Mononuclear cell (primary cell): ENCODE results near the gene PFN3. TPM values are rescaled to one million over a fixed set of nuclear protein-coding genes. Genes with fewer than 3 reads are reported as not detected.
"Not testable (repeated sequence)": the region's sequence is repeated elsewhere in the genome, so short reads cannot be mapped to it uniquely, and the experiment has no call there.

ENCODE experiments used
- H3K27me3 ChIP-seq: 2 replicates; pipeline ENCODE4 v1.6.0; 2011; ENCODE audit warnings: low read length, control low read depth; ENCODE audit not compliant: insufficient read depth
- H3K4me1 ChIP-seq: 2 replicates; pipeline ENCODE4 v1.5.1; 2011; ENCODE audit warnings: mild to moderate bottlenecking, low read length, control low read depth; ENCODE audit not compliant: insufficient read depth
- H3K4me3 ChIP-seq: 2 replicates; pipeline ENCODE4 v1.5.1; 2011; ENCODE audit warnings: mild to moderate bottlenecking, low read length, moderate library complexity
- H3K9me3 ChIP-seq: 2 replicates; pipeline ENCODE4 v1.5.1; 2011; ENCODE audit warnings: low read depth, mild to moderate bottlenecking, control low read depth, low read length
- total RNA-seq: library from RNA; depleted of rRNA; stranded (reverse); fragments of >200 nt; gene quantifications from one replicate; pipeline ENCODE4 v1.2.3, GENCODE V29; 2012

The PFN3 gene
- total RNA-seq, 1 donor = not detected

DNA sequence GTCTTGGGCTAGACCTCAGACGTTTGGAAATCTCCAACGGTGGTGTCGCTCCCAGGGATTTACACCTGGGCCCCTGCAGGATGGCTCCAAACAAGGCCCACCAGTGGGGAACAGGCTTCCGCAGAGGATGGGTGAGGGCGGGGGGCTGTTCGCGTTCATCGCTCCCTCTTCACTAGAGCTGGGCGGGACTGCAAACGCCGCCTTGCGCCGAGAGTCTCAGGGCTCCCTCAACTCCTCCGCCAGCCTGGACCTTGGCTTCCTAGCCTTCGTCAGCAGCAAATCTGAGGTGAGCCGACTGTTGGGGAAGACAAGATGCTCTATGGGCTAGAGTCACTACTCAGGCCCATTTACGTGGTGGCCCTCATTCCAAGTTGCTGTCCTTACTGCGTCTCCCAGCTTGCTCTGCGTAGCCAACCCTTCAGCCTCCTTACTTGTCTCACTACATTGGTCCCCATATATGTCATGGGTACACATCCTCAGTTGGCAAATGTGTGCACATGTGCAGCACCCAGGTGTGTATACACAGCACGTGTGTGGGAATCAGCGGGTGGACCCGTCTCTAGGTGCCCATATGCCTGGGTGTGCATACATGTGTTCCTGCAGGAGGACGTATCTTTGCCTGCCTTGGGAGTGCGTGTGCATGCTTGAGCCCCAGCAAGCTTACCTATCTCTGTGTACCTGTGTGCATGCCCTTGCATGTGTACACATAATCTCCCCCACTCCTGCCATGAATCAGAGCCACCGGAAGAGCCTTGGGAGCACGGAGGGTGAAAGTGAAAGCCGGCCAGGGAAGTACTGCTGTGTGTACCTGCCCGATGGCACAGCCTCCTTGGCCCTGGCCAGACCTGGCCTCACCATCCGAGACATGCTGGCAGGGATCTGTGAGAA, 32.2 kb downstream of the PFN3 start:
- peaks cover 58% of the 10 kb centered on the region for H3K4me1 ChIP-seq
- no peaks in the 10 kb centered on the region for H3K27me3 ChIP-seq
- no peaks in the 10 kb centered on the region for H3K9me3 ChIP-seq
- H3K4me3 ChIP-seq = no peak overlapping the region

DNA sequence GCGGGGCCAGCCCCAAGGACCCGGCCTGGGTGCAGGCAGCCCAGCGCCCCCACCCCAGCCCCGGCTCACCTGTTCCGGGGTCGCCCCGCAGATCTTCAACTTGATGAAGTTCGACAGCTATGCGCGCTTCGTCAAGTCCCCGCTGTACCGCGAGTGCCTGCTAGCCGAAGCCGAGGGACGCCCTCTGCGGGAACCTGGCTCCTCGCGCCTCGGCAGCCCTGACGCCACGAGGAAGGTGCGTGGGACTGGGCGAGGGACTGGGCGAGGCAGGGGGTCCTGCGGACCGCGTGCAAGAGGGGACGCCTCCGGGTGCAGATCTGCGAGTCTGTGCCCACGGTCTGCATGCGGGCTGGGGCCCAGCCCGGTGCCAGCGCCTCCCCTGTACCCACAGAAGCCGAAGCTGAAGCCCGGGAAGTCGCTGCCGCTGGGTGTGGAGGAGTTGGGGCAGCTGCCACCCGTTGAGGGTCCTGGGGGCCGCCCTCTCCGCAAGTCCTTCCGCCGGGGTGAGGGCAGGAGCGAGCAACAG, 33.1 kb downstream of the PFN3 start:
- H3K9me3 ChIP-seq = no peaks in the 10 kb centered on the region
- no peak overlapping the region for H3K4me3 ChIP-seq
- H3K4me1 ChIP-seq = peaks cover 58% of the 10 kb centered on the region
- H3K27me3 ChIP-seq = no peaks in the 10 kb centered on the region

DNA sequence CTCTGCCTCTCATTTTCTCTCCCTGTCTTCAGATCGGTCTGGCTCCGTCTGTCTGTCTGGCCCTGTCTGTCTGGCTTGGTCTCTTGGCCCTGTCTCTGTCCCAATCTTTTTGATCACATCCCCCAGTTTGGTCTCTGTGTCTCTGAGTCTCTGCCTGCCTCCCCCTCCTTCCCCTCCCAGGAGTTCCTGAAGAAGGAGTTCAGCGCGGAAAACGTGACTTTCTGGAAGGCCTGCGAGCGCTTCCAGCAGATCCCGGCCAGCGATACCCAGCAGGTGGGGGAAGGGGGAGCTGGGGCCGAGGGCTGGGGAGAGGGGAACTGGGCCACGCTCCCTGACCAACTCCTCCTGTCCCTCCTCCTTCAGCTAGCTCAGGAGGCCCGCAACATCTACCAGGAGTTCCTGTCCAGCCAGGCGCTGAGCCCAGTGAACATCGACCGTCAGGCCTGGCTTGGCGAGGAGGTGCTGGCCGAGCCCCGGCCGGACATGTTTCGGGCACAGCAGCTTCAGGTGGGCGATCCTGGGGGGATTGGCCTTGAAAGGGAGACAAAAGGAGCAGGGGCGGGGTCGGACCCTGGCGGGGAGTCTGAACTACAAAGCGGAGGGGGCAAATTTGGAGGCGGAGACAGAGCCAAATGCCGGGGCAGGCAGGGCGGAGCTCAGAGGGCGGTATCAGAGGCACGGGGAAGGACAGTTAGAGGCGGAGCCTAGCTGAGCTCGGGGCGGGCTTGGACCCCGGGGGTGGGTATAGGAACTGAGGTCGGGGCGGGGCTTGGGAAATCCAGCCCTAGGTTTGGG, 33.7 kb downstream of the PFN3 start:
- peaks cover 58% of the 10 kb centered on the region for H3K4me1 ChIP-seq
- H3K4me3 ChIP-seq = no peak overlapping the region
- no peaks in the 10 kb centered on the region for H3K27me3 ChIP-seq
- H3K9me3 ChIP-seq = no peaks in the 10 kb centered on the region

DNA sequence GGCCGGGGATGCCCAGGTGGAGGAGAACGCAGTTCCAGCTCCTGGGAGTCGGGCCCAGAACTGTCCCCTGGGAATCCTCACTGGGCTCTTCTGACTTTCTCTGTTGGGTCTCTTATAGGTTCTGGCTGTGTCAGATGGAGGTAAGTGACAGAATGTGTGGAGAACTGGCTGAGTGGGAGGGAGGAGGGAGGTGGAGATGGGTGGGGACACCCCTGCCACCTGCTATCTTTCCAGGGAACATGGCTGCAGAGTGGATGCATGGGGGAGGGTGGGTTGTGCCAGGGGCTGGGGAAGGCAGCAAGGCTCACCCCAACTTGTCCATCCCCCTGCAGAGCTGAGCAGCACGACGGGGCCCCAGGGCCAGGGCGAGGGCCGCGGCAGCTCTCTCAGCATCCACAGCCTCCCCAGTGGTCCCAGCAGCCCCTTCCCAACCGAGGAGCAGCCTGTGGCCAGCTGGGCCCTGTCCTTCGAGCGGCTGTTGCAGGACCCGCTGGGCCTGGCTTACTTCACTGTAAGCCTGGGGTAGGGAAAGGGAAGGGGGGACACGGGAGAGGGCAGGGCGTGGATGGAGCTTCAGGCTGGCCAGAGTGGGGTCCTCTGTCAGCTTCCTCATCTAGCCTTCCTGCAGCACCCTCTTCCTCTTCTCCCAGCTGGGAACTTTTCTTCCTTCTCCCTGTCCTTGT, 34.5 kb downstream of the PFN3 start:
- H3K9me3 ChIP-seq = no peaks in the 10 kb centered on the region
- no peaks in the 10 kb centered on the region for H3K27me3 ChIP-seq
- no peak overlapping the region for H3K4me3 ChIP-seq
- H3K4me1 ChIP-seq = peaks cover 58% of the 10 kb centered on the region

DNA sequence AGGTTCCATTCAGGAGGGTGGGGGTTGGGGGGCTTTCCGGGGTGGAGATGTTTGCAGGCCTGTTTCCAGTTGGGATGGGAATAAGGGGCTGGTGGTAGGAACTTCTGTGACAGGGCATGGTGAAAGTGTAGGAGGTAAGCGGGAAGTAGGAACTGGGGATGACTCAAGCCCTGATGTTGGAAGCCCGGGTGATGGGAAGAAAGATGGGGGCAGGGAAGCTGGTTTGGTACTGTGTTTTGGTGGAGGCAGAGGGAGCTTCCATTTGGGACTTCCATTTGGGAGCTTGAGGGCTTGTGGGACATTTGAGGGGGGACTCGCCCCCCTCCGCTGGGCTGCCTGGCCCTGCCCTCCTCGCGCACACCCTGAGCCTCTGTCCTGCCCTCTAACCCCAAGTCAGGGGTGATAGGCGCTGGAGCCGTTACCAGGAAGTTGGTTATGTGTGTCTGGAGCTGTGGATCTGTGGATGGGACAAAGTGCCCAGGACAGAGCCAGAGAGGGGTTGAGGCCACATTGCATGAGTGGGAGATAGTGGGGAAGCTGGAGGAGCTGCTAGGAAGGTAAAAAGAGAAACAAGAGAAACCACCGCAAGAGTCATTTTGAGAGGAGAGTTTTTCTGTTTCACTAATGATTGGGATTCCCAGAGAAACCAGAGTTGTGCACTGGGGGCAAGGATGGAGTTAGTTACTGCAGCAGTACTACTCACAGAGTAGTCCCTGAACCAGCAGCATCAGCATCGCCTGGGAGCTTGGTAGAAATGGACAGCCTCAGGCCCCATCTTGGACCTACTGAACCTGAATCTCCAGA, 36.1 kb downstream of the PFN3 start:
- H3K4me1 ChIP-seq = peaks cover 62% of the 10 kb centered on the region
- no peak overlapping the region for H3K4me3 ChIP-seq
- H3K27me3 ChIP-seq = no peaks in the 10 kb centered on the region
- H3K9me3 ChIP-seq = no peaks in the 10 kb centered on the region

DNA sequence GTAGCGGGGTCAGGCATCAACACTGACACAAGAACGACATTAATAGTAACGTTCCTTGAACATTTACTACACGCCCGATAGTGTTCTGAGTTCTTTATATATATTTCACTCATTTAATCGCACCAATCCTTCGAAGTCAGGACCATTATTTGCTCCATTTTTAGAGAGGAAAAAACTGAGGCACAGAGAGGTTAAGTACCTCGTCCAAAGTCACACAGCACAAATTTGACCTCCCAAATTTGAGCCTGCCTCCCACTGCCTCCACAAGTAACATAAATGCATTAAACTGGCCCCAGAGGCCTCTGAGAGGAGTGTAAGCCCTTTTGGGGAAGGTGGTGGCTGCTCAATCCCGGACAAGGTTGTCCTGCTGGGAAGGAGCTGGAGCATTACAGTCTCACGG, 36.9 kb downstream of the PFN3 start:
- Histone ChIP-seq H3K4me1 (peaks cover 67% of the 10 kb centered on the region), H3K4me3 (no peak overlapping the region), H3K27me3 (no peaks in the 10 kb centered on the region), H3K9me3 (no peaks in the 10 kb centered on the region)

DNA sequence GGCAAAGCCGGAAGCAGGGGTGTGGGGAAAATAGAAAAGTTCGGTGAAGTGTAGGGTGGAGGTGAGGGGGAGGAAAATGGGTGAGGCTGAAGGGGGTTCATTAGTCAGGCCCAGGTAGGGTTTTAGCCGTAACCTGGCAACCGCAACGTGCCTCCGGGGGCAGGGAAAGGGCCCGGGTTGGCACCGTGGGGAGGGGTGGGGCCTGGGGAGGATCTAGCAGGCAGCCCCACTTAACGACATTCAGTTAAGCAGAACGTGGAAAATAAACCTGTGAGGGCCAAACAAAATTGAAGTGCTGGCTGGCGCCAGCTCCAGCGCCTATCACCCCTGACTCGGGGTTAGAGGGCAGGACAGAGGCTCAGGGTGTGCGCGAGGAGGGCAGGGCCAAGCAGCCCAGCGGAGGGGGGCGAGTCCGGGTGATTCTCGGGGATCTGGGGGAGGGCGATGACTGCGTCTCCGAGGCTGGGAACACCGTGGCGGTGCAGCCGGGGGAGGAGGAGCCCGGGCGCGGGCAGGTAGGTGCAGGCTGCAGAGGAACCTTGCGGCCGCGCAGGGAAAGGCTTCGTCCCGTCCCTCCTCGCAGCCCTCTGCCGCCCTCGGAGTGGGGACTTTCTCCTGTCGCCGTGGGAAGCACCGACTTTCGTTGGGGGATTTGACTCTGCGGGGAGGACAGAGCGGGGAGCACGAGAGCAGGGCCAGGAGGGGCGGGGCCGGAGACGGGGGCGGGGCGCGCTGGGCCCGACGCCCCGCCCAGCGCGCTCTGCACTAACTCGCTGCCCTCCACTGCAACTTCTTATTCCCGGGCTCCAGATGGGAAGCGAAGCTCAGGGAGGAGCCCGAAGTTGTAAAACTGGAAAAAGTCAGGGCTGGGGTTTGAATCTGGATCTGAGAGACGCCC, 37.6 kb downstream of the PFN3 start:
- no peaks in the 10 kb centered on the region for H3K27me3 ChIP-seq
- peak overlapping the region; percentile 10 for H3K4me3 ChIP-seq
- H3K4me1 ChIP-seq = peaks cover 71% of the 10 kb centered on the region
- H3K9me3 ChIP-seq = no peaks in the 10 kb centered on the region

DNA sequence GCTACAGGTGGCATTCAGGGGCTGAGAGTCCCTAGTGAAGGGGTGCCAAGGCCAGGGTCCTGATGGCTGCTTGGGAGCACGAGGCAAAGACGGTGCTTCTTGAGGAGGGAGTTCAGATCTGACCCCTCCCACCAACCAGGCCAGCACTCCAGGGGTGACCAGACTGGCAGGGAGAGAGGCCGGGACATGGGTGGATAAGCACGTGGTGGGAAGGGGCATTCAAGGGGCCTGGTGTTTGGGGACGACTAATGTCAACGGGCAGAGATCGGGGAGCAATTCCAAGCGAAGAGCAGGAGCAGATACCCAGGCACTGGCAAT, 38.2 kb downstream of the PFN3 start:
- Histone ChIP-seq H3K27me3 (no peaks in the 10 kb centered on the region), H3K4me1 (peaks cover 74% of the 10 kb centered on the region), H3K9me3 (no peaks in the 10 kb centered on the region), H3K4me3 (no peak overlapping the region)

DNA sequence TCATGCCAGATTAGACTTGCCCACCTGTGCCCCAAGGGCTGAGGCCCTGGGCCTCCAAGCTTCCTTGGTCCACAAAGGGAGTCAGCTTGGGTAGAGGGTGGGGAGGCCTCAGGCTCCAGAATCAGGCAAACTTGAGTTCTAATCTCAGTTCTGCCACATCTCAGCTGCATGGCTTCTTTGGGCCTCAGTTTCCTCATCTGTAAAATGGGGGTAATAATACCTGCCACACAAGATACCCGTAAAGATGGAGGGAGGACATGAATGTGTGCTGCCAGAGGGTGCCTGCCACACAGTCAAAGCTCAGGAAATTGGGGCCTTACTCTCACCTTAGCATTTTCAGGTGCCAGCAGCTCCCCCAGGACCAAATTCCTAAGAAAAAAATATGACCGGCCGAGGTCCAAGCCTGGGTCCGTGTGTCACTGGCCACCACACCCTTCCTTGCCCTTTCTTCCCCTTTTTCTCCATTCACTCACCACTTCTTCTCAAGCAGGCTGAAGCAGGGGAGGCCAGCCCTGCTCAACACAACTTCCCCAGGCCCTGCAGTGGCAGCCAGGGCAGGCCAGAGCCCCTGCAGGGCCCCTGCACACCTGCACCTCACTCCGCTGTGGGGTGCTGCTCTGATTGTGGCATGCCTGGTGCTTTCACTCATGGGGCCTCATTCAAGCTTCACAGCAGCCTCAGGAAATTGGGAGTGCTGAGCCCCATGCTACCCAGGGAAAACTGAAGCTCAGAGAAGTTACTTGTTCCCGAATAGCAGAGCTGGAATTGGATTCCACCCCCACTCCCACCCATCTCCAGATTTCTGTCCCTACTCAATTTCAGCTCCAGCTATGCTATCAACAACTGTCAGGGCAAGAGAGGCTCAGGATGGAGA, 38.8 kb downstream of the PFN3 start:
- Histone ChIP-seq H3K27me3 (no peaks in the 10 kb centered on the region), H3K4me1 (peaks cover 80% of the 10 kb centered on the region), H3K4me3 (no peak overlapping the region), H3K9me3 (no peaks in the 10 kb centered on the region)

DNA sequence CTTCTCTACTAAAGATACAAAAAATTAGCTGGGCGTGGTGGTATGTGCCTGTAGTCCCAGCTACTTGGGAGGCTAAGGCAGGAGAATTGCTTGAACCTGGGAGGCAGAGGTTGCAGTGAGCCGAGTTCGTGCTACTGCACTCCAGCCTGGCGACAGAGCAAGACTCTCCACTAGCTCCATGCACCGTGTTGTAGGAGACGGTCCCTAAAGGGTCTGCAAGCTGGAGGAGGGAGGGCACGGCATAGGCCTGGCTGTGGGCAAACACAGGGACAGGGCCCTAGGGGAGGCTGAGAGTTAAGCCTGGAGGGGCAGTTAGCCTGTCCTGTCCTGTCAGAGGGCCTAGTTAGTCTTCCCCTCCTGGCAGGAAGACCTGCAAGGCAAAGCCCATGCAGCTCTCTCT, 39.7 kb downstream of the PFN3 start:
- not testable (repeated sequence) for H3K9me3 ChIP-seq, H3K27me3 ChIP-seq, H3K4me3 ChIP-seq
- H3K4me1 ChIP-seq = peaks cover 85% of the 10 kb centered on the region

DNA sequence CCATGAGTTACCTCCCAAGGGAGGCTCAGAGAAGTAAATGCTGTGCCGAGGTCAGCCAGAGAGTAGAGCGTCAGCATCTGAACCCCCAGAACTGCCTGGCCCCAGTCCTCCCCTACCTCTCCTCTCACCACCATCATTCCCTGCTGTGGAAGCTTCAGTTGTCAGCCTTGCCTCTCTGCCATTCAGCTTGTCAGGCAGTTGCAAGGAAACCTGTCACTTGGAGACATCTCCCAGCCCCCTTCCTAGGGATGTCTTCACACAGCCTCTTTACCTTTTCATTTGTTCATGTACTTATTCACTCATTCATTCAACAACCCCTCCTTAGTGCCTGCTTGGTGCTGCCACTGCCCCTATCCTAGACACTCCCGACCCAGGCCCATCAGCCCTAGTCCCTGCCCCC, 40.6 kb downstream of the PFN3 start:
- Histone ChIP-seq H3K4me1 (peaks cover 93% of the 10 kb centered on the region), H3K9me3 (no peaks in the 10 kb centered on the region), H3K27me3 (no peaks in the 10 kb centered on the region), H3K4me3 (no peak overlapping the region)

DNA sequence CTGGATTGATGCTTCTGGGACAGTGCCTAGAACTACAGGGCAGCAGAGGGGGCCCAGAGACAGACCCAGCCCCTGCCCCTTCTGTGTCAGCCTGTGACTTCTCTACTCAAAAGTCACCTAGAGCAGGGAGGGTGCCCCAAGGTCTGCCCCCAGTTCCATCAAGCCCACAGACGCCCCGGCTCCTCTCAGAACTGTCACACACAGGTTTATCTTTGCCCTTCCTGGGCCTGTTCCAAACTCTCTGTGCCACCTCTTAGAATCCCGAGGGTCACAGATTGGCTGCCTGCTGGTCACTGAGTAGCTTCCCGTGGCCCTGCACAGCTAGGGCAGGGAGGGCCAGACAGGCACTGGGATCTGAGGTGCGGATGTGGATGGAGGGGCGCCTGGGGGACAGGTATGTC, 41.0 kb downstream of the PFN3 start:
- Histone ChIP-seq H3K4me3 (peak overlapping the region; percentile 61), H3K4me1 (peaks cover 93% of the 10 kb centered on the region), H3K9me3 (no peaks in the 10 kb centered on the region), H3K27me3 (no peaks in the 10 kb centered on the region)

DNA sequence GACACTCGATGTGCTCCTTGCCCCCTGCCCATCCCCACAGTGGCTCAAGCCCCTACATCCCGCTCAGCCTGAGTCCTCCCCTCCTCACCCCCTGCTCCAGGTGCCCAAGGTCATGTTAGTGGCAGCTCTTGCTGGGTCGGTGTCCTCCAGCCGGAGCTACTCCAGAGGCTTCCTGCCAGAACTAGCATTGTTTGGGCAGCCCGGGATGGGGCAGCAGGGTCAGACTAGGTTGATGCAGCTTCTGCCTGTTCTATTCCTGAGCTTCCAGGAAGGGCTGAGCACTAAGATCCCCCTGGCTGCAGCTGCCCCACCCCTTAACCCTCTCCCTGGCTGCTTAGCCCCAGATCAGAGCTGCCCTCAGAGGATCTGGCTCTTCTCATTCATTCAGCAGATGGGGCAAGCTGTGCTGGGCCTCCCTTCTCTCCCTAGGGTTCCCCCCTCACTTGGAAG, 42.1 kb downstream of the PFN3 start:
- H3K9me3 ChIP-seq = no peaks in the 10 kb centered on the region
- H3K4me3 ChIP-seq = peak overlapping the region; percentile 61
- H3K27me3 ChIP-seq = no peaks in the 10 kb centered on the region
- peaks cover 92% of the 10 kb centered on the region for H3K4me1 ChIP-seq
